Prostate gland (tissue), 2 donors: ENCODE results near the gene ADI1. TPM values are rescaled to one million over a fixed set of nuclear protein-coding genes. Genes with fewer than 3 reads are reported as not detected.
"Not testable (repeated sequence)": the region's sequence is repeated elsewhere in the genome, so short reads cannot be mapped to it uniquely, and the experiment has no call there.

Source experiments
- DNase-seq: peaks from one replicate; pipeline ENCODE4 v3.0.0-alpha.2; 2019; ENCODE audit warnings: low spot score
- H3K27ac ChIP-seq, 2 donors: fragments of 200-600 bp; sonication (generic); 2 replicates each; pipeline ENCODE4 v1.5.1; 2017 to 2019
- H3K27me3 ChIP-seq: fragments of 200-600 bp; sonication (generic); replicated peaks from 2 replicates; pipeline ENCODE4 v1.5.1; 2019; ENCODE audit not compliant: insufficient read depth
- H3K36me3 ChIP-seq, 2 donors: fragments of 200-600 bp; sonication (generic); 1 replicate in 1 of 2; 2 replicates in 1 of 2; pipeline versions ENCODE4 v1.5.1 to v1.8.1; 2017 to 2019
- H3K4me1 ChIP-seq: fragments of 200-600 bp; sonication (generic); replicated peaks from 2 replicates; pipeline ENCODE4 v1.5.1; 2019
- H3K4me3 ChIP-seq, 2 donors: fragments of 200-600 bp; sonication (generic); 2 replicates each; pipeline ENCODE4 v1.5.1; 2017 to 2019
- H3K9me3 ChIP-seq: fragments of 200-600 bp; sonication (generic); 2 replicates; pipeline ENCODE4 v1.5.1; 2017
- POLR2A ChIP-seq: fragments of 450-650 bp; IDR thresholded peaks from one replicate; pipeline ENCODE4 v1.6.1; 2016; ENCODE audit warnings: antibody characterized with exemption, mild to moderate bottlenecking
- POLR2AphosphoS5 ChIP-seq: sonication (generic); formaldehyde crosslinking; IDR thresholded peaks from one replicate; pipeline ENCODE4 v1.6.1; 2017; ENCODE audit warnings: antibody characterized with exemption
- WGBS: methylation state at CpG from one replicate; pipeline ENCODE4 v1.1.5; 2018; 5-methylcytosine and 5-hydroxymethylcytosine counted together
- intact Hi-C: fragments of 100-400 bp; cut with DNase I; formaldehyde crosslinking; loops from one replicate; pipeline ENCODE4 v1.14.2; 2022
- total RNA-seq, 2 donors: library from RNA; depleted of rRNA; stranded (reverse); fragments of >200 nt; gene quantifications; one replicate each; pipeline ENCODE4 v1.1.0, GENCODE V29; 2016
- TF ChIP-seq, protein P1 (sequence below), 4 experiments: fragments of 200-600 bp in 2 of 4; fragments of 450-650 bp in 2 of 4; sonication (generic) in 2 of 4; IDR thresholded peaks; 1 replicate in 3 of 4; 2 replicates in 1 of 4; pipeline ENCODE4 v1.5.1; 2016 to 2019; ENCODE audit warnings: antibody characterized with exemption in 4 of 4, mild to moderate bottlenecking in 2 of 4, moderate library complexity in 2 of 4

The ADI1 gene
- total RNA-seq, 2 donors from 2014 or later = 81.7 to 270 TPM

DNA sequence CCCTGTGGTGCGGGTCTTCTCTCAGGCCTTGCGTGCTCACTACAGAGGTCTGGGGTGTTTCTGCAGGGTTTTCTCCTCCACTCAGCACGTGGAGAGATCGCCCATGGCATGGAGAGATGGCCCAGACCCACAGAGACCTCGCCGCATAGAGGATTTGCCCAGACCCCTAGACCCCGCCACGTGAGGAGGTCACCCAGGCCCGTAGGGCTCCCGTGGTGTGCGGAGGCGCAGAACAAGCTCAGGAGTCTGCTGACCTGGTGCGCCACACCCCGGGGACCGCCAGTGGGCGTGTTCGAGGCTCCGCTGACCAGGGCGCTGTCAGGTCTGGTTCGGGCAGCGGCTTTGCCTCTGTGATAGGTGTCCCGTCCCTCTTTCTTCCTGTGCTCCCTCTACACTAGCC is 64.5 kb downstream of the ADI1 start:
- no peak for TF ChIP-seq POLR2A
- no peak for TF ChIP-seq POLR2AphosphoS5
- TF ChIP-seq, protein P1, sequence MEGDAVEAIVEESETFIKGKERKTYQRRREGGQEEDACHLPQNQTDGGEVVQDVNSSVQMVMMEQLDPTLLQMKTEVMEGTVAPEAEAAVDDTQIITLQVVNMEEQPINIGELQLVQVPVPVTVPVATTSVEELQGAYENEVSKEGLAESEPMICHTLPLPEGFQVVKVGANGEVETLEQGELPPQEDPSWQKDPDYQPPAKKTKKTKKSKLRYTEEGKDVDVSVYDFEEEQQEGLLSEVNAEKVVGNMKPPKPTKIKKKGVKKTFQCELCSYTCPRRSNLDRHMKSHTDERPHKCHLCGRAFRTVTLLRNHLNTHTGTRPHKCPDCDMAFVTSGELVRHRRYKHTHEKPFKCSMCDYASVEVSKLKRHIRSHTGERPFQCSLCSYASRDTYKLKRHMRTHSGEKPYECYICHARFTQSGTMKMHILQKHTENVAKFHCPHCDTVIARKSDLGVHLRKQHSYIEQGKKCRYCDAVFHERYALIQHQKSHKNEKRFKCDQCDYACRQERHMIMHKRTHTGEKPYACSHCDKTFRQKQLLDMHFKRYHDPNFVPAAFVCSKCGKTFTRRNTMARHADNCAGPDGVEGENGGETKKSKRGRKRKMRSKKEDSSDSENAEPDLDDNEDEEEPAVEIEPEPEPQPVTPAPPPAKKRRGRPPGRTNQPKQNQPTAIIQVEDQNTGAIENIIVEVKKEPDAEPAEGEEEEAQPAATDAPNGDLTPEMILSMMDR (IDR thresholded peaks at IDR 0.05) = no peak
- H3K27ac ChIP-seq = no peak overlapping the region
- no peak for DNase-seq
- no peaks in the 10 kb centered on the region for H3K27me3 ChIP-seq
- H3K4me3 ChIP-seq = no peak overlapping the region
- no peaks in the 10 kb centered on the region for H3K9me3 ChIP-seq
- H3K4me1 ChIP-seq = no peaks in the 10 kb centered on the region
- WGBS = 94% methylated on average over 22 of the region's 22 CpGs
- intact Hi-C loops = no loop called here
- H3K36me3 ChIP-seq = no peaks in the 10 kb centered on the region

DNA sequence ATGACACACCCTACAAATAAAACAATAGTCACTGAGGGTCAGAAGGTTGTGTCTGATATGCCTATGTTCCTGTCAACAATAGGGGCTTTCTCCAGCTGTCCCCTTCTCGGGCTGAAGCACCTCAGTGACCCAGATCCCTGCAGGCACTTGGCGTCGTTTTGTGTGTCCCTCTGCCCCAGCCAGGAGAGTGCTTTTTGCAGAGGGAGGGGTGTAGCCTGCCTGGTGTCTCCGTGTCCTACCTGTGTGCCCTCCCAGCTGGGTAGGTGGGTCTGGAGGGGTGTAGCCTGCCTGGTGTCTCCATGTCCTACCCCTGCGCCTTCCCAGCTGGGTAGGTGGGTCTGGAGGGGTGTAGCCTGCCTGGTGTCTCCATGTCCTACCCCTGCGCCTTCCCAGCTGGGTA is 65.3 kb downstream of the ADI1 start:
- WGBS = 89% methylated on average over 6 of the region's 6 CpGs
- H3K27ac ChIP-seq, H3K9me3 ChIP-seq, H3K4me1 ChIP-seq, H3K4me3 ChIP-seq, DNase-seq, H3K36me3 ChIP-seq, H3K27me3 ChIP-seq, intact Hi-C loops: not testable (repeated sequence)

DNA sequence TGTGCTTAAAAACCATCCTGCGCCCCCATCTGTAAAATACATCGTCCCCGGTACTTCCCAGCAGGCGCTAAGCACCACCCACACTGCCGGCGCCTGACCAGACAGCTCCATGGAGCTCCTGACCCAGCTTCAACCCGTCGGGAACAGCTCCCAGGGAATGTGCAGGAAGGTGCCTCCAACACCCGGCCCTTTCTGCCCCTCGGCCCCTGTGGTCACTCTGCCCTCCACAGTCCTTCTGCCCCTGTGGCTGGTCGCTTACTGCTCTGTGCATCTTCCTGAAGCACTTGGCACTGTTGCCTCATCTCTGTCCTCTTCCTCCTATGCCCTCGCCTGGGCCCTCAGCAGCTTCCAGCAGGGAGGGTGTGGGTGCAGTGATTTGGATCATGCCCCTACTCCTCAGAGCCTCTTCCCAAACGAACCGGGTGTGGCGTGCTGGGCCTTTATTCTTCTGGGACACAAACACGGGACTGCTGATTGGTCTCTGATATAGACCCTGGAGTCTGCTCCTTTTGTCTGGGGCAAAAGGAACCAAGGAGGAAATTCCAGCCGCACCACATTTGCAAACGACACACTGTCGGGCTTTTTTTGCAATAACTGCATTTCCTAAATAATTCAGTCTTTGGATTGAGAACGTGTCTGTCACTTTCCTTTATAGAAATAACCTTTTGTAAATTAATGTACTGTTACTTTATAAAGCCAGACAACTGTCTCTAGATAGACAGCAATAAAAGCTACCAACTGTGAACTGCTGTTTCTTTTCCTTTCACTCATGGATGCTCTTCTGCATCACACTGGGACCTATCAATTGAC is 65.9 kb downstream of the ADI1 start:
- WGBS = 77% methylated on average over 20 of the region's 20 CpGs
- H3K9me3 ChIP-seq = no peaks in the 10 kb centered on the region
- DNase-seq = no peak
- no peaks in the 10 kb centered on the region for H3K4me1 ChIP-seq
- no peak overlapping the region for H3K4me3 ChIP-seq
- intact Hi-C loops = no loop called here
- H3K36me3 ChIP-seq = no peaks in the 10 kb centered on the region
- TF ChIP-seq, protein P1 (IDR thresholded peaks at IDR 0.05) = no peak
- TF ChIP-seq POLR2AphosphoS5 (no peak), POLR2A (no peak)
- H3K27me3 ChIP-seq = no peaks in the 10 kb centered on the region
- H3K27ac ChIP-seq = no peak overlapping the region

DNA sequence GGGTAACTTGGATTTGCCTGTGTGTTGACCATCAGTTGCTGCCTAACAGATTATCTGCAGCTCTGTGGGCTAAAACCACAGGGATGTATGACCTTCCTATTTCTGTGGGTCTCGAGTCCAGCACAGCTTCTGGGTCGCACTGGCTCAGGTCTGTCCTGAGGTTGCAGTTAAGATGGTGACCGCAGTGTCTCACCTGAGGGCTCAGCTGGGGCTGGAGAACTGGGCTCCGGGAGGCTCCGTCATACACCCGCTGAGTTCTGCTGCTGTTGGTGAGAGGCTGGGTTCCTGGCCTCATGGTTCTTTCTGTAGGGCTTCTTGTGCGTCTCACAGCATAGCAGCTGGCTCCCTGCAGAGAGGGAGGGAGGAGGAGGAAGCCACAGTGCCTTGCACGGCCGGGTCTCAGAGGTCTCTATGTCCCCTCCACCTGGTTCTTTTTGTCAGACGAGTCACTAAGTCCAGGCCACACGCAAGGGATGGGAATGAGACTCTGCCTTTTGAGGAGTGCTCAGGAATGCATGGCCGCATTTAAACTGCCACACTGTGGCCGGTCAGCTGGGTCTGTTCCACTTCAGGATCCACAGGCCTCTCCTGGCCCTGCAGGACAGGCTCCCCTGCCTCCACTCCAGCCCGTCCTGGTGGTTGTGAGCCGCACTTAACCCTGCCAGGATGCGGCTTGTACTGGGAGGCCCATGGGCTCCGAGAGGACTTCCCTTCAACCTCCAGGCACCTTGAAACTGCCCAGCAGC is 67.2 kb downstream of the ADI1 start:
- 90% methylated on average over 15 of the region's 17 CpGs for WGBS
- Histone ChIP-seq H3K27ac (no peak overlapping the region), H3K36me3 (no peaks in the 10 kb centered on the region), H3K4me3 (no peak overlapping the region), H3K9me3 (no peaks in the 10 kb centered on the region), H3K4me1 (no peaks in the 10 kb centered on the region), H3K27me3 (no peaks in the 10 kb centered on the region)
- intact Hi-C loops = no loop called here
- no peak for TF ChIP-seq POLR2AphosphoS5
- no peak for TF ChIP-seq POLR2A
- TF ChIP-seq, protein P1 (IDR thresholded peaks at IDR 0.05) = no peak
- DNase-seq = no peak

DNA sequence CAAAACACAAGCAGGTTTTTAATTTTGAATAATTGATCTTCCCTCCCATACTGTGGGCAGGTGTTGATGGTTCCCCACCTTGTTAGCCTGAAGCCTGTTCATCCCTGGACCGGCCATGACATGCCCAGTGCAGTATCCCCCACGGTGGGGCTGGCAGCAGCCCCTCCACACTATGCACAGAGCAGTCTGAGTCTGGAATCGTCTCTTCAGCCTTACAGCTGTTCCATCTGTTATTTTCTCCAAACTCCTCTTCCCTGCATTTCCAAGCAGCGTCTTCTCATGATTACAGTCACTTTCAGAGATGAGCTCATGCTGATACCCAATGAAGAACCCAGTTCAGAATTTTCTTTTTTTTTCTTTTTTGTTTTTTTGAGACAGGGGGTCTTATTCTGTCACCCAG is 68.2 kb downstream of the ADI1 start:
- no peaks in the 10 kb centered on the region for H3K9me3 ChIP-seq
- H3K36me3 ChIP-seq = no peaks in the 10 kb centered on the region
- intact Hi-C loops = no loop called here
- H3K4me1 ChIP-seq = no peaks in the 10 kb centered on the region
- H3K27me3 ChIP-seq = no peaks in the 10 kb centered on the region
- no peak overlapping the region for H3K27ac ChIP-seq
- DNase-seq = no peak
- WGBS = 83% methylated on average over 4 of the region's 4 CpGs
- TF ChIP-seq POLR2A (no peak), POLR2AphosphoS5 (no peak)
- TF ChIP-seq, protein P1 (IDR thresholded peaks at IDR 0.05) = no peak
- H3K4me3 ChIP-seq = no peak overlapping the region
